ENCODE data around the gene PHYHIPL. TPM values are rescaled to one million over a fixed set of nuclear protein-coding genes. Genes with fewer than 3 reads are reported as not detected.

PHYHIPL gene
- total and polyA plus RNA-seq, 2 donors = 0.09 to 1.9 TPM

- Histone ChIP-seq H3K4me3 (ENCODE audit: low read length in 2 of 2) (no peak overlapping the region), H3K36me3 (ENCODE audit: control insufficient read depth in 2 of 2, insufficient read depth in 2 of 2, low read length in 1 of 2) (no peaks in the 10 kb centered on the region), H3K27ac (ENCODE audit: low read depth in 1 of 2, low read length in 1 of 2) (no peak overlapping the region), H3K27me3 (ENCODE audit: control insufficient read depth in 2 of 2, insufficient read depth in 1 of 2, low read length in 1 of 2) (no peaks in the 10 kb centered on the region), H3K9me3 (ENCODE audit: control insufficient read depth in 2 of 2, insufficient read depth in 1 of 2, low read length in 1 of 2) (no peaks in the 10 kb centered on the region), H3K4me1 (ENCODE audit: control insufficient read depth in 2 of 2, insufficient read depth in 2 of 2, low read length in 2 of 2) (no peaks in the 10 kb centered on the region)
- DNase-seq (ENCODE audit: low read depth in 6 of 9, low spot score in 9 of 9) = no peak
- WGBS = 81% methylated on average over 1 of the region's 1 CpG
These were observed 32.9 kb upstream of the PHYHIPL start for GRCh38 chr10:59143544-59143943.

GRCh38 chr10:59148701-59149100, 27.7 kb upstream of the PHYHIPL start:
- no peaks in the 10 kb centered on the region for H3K27me3 ChIP-seq (ENCODE audit: control insufficient read depth in 2 of 2, insufficient read depth in 1 of 2, low read length in 1 of 2)
- no peak for DNase-seq (ENCODE audit: low read depth in 6 of 9, low spot score in 9 of 9)
- no peaks in the 10 kb centered on the region for H3K4me1 ChIP-seq (ENCODE audit: control insufficient read depth in 2 of 2, insufficient read depth in 2 of 2, low read length in 2 of 2)
- H3K27ac ChIP-seq (ENCODE audit: low read depth in 1 of 2, low read length in 1 of 2) = no peak overlapping the region
- no peaks in the 10 kb centered on the region for H3K9me3 ChIP-seq (ENCODE audit: control insufficient read depth in 2 of 2, insufficient read depth in 1 of 2, low read length in 1 of 2)
- H3K36me3 ChIP-seq (ENCODE audit: control insufficient read depth in 2 of 2, insufficient read depth in 2 of 2, low read length in 1 of 2) = no peaks in the 10 kb centered on the region
- no peak overlapping the region for H3K4me3 ChIP-seq (ENCODE audit: low read length in 2 of 2)
- WGBS = 80% methylated on average over 2 of the region's 2 CpGs

GRCh38 chr10:59155556-59155955, 20.9 kb upstream of the PHYHIPL start:
- H3K36me3 ChIP-seq (ENCODE audit: control insufficient read depth in 2 of 2, insufficient read depth in 2 of 2, low read length in 1 of 2) = no peaks in the 10 kb centered on the region
- H3K4me3 ChIP-seq (ENCODE audit: low read length in 2 of 2) = no peak overlapping the region
- H3K27me3 ChIP-seq (ENCODE audit: control insufficient read depth in 2 of 2, insufficient read depth in 1 of 2, low read length in 1 of 2) = no peaks in the 10 kb centered on the region
- no peaks in the 10 kb centered on the region for H3K9me3 ChIP-seq (ENCODE audit: control insufficient read depth in 2 of 2, insufficient read depth in 1 of 2, low read length in 1 of 2)
- no peak overlapping the region for H3K27ac ChIP-seq (ENCODE audit: low read depth in 1 of 2, low read length in 1 of 2)
- WGBS = 100% methylated on average over 2 of the region's 2 CpGs
- H3K4me1 ChIP-seq (ENCODE audit: control insufficient read depth in 2 of 2, insufficient read depth in 2 of 2, low read length in 2 of 2) = no peaks in the 10 kb centered on the region
- no peak for DNase-seq (ENCODE audit: low read depth in 6 of 9, low spot score in 9 of 9)

GRCh38 chr10:59167512-59167911, 8.9 kb upstream of the PHYHIPL start:
- Histone ChIP-seq H3K4me1 (ENCODE audit: control insufficient read depth in 2 of 2, insufficient read depth in 2 of 2, low read length in 2 of 2) (no peaks in the 10 kb centered on the region), H3K27ac (ENCODE audit: low read depth in 1 of 2, low read length in 1 of 2) (no peak overlapping the region), H3K4me3 (ENCODE audit: low read length in 2 of 2) (no peak overlapping the region), H3K36me3 (ENCODE audit: control insufficient read depth in 2 of 2, insufficient read depth in 2 of 2, low read length in 1 of 2) (no peaks in the 10 kb centered on the region), H3K27me3 (ENCODE audit: control insufficient read depth in 2 of 2, insufficient read depth in 1 of 2, low read length in 1 of 2) (no peaks in the 10 kb centered on the region), H3K9me3 (ENCODE audit: control insufficient read depth in 2 of 2, insufficient read depth in 1 of 2, low read length in 1 of 2) (no peaks in the 10 kb centered on the region)
- no peak for DNase-seq (ENCODE audit: low read depth in 6 of 9, low spot score in 9 of 9)
- WGBS = 98% methylated on average over 2 of the region's 2 CpGs

GRCh38 chr10:59172567-59172966, 3.9 kb upstream of the PHYHIPL start:
- H3K27ac ChIP-seq (ENCODE audit: low read depth in 1 of 2, low read length in 1 of 2) = no peak overlapping the region
- no peaks in the 10 kb centered on the region for H3K36me3 ChIP-seq (ENCODE audit: control insufficient read depth in 2 of 2, insufficient read depth in 2 of 2, low read length in 1 of 2)
- WGBS = 92% methylated on average over 5 of the region's 5 CpGs
- peaks cover 12 to 22% of the 10 kb centered on the region in 2 donors for H3K27me3 ChIP-seq (ENCODE audit: control insufficient read depth in 2 of 2, insufficient read depth in 1 of 2, low read length in 1 of 2)
- no peak overlapping the region for H3K4me3 ChIP-seq (ENCODE audit: low read length in 2 of 2)
- DNase-seq (ENCODE audit: low read depth in 6 of 9, low spot score in 9 of 9) = no peak
- peaks cover 0 to 6% of the 10 kb centered on the region in 2 donors for H3K4me1 ChIP-seq (ENCODE audit: control insufficient read depth in 2 of 2, insufficient read depth in 2 of 2, low read length in 2 of 2)
- peaks cover 0 to 2% of the 10 kb centered on the region in 2 donors for H3K9me3 ChIP-seq (ENCODE audit: control insufficient read depth in 2 of 2, insufficient read depth in 1 of 2, low read length in 1 of 2)

- no peak for DNase-seq (ENCODE audit: low read depth in 6 of 9, low spot score in 9 of 9)
- H3K4me3 ChIP-seq (ENCODE audit: low read length in 2 of 2) = no peak overlapping the region
- H3K36me3 ChIP-seq (ENCODE audit: control insufficient read depth in 2 of 2, insufficient read depth in 2 of 2, low read length in 1 of 2) = no peaks in the 10 kb centered on the region
- H3K27ac ChIP-seq (ENCODE audit: low read depth in 1 of 2, low read length in 1 of 2) = no peak overlapping the region
- peaks cover 0 to 2% of the 10 kb centered on the region in 2 donors for H3K9me3 ChIP-seq (ENCODE audit: control insufficient read depth in 2 of 2, insufficient read depth in 1 of 2, low read length in 1 of 2)
- H3K27me3 ChIP-seq (ENCODE audit: control insufficient read depth in 2 of 2, insufficient read depth in 1 of 2, low read length in 1 of 2) = peaks cover 13 to 26% of the 10 kb centered on the region in 2 donors
- peaks cover 0 to 6% of the 10 kb centered on the region in 2 donors for H3K4me1 ChIP-seq (ENCODE audit: control insufficient read depth in 2 of 2, insufficient read depth in 2 of 2, low read length in 2 of 2)
These were observed 3.0 kb upstream of the PHYHIPL start for GRCh38 chr10:59173414-59173813.

- Histone ChIP-seq H3K4me1 (ENCODE audit: control insufficient read depth in 2 of 2, insufficient read depth in 2 of 2, low read length in 2 of 2) (peaks cover 0 to 6% of the 10 kb centered on the region in 2 donors), H3K27ac (ENCODE audit: low read depth in 1 of 2, low read length in 1 of 2) (no peak overlapping the region), H3K4me3 (ENCODE audit: low read length in 2 of 2) (no peak overlapping the region), H3K27me3 (ENCODE audit: control insufficient read depth in 2 of 2, insufficient read depth in 1 of 2, low read length in 1 of 2) (peaks cover 13 to 26% of the 10 kb centered on the region in 2 donors), H3K36me3 (ENCODE audit: control insufficient read depth in 2 of 2, insufficient read depth in 2 of 2, low read length in 1 of 2) (no peaks in the 10 kb centered on the region), H3K9me3 (ENCODE audit: control insufficient read depth in 2 of 2, insufficient read depth in 1 of 2, low read length in 1 of 2) (peaks cover 0 to 2% of the 10 kb centered on the region in 2 donors)
- no peak for DNase-seq (ENCODE audit: low read depth in 6 of 9, low spot score in 9 of 9)
- WGBS = 14% methylated on average over 26 of the region's 26 CpGs
These were observed 754 bp upstream of the PHYHIPL start for GRCh38 chr10:59175538-59176240.

- H3K27me3 ChIP-seq (ENCODE audit: control insufficient read depth in 2 of 2, insufficient read depth in 1 of 2, low read length in 1 of 2) = peaks cover 13 to 26% of the 10 kb centered on the region in 2 donors
- WGBS = 10% methylated on average over 41 of the region's 41 CpGs
- peak in 2 of 9 donors; percentile 7 to 16 for DNase-seq (ENCODE audit: low read depth in 6 of 9, low spot score in 9 of 9)
These were observed 771 bp downstream of the PHYHIPL start for GRCh38 chr10:59177031-59177797.

GRCh38 chr10:59177836-59178235, 1.4 kb downstream of the PHYHIPL start:
- Histone ChIP-seq H3K4me3 (ENCODE audit: low read length in 2 of 2) (no peak overlapping the region), H3K27ac (ENCODE audit: low read depth in 1 of 2, low read length in 1 of 2) (no peak overlapping the region), H3K27me3 (ENCODE audit: control insufficient read depth in 2 of 2, insufficient read depth in 1 of 2, low read length in 1 of 2) (peaks cover 13 to 26% of the 10 kb centered on the region in 2 donors), H3K36me3 (ENCODE audit: control insufficient read depth in 2 of 2, insufficient read depth in 2 of 2, low read length in 1 of 2) (no peaks in the 10 kb centered on the region), H3K4me1 (ENCODE audit: control insufficient read depth in 2 of 2, insufficient read depth in 2 of 2, low read length in 2 of 2) (peaks cover 0 to 6% of the 10 kb centered on the region in 2 donors), H3K9me3 (ENCODE audit: control insufficient read depth in 2 of 2, insufficient read depth in 1 of 2, low read length in 1 of 2) (peaks cover 0 to 2% of the 10 kb centered on the region in 2 donors)
- 84% methylated on average over 5 of the region's 5 CpGs for WGBS
- DNase-seq (ENCODE audit: low read depth in 6 of 9, low spot score in 9 of 9) = no peak

More at GRCh38 chr10:59177031-59177797, 771 bp downstream of the PHYHIPL start:
- H3K4me3 ChIP-seq (ENCODE audit: low read length in 2 of 2) = no peak overlapping the region
- H3K36me3 ChIP-seq (ENCODE audit: control insufficient read depth in 2 of 2, insufficient read depth in 2 of 2, low read length in 1 of 2) = no peaks in the 10 kb centered on the region
- H3K9me3 ChIP-seq (ENCODE audit: control insufficient read depth in 2 of 2, insufficient read depth in 1 of 2, low read length in 1 of 2) = peaks cover 0 to 2% of the 10 kb centered on the region in 2 donors
- peaks cover 0 to 6% of the 10 kb centered on the region in 2 donors for H3K4me1 ChIP-seq (ENCODE audit: control insufficient read depth in 2 of 2, insufficient read depth in 2 of 2, low read length in 2 of 2)
- H3K27ac ChIP-seq (ENCODE audit: low read depth in 1 of 2, low read length in 1 of 2) = no peak overlapping the region

All from thymus (tissue), 11 donors.